HepG2 (cell line): ENCODE data around the gene NCOA7. TPM values are rescaled to one million over a fixed set of nuclear protein-coding genes. Genes with fewer than 3 reads are reported as not detected.
A peak's percentile ranks its signal among the peaks of the same experiment; 100 is the strongest.

Experiments used
- BORCS8-MEF2B ChIP-seq: sonication (generic); formaldehyde crosslinking; IDR thresholded peaks from 2 replicates; pipeline ENCODE4 v1.8.0; 2022; ENCODE audit warnings: mild to moderate bottlenecking, missing genetic modification reagents
- ELF4 ChIP-seq: sonication (generic); formaldehyde crosslinking; IDR thresholded peaks from 2 replicates; pipeline ENCODE4 v1.5.0; 2020; ENCODE audit warnings: missing genetic modification reagents, mild to moderate bottlenecking, moderate library complexity, borderline replicate concordance
- ERF ChIP-seq: IDR thresholded peaks from 2 replicates; pipeline ENCODE4 v1.6.1; 2018; ENCODE audit warnings: missing biosample characterization, missing genetic modification reagents
- MED13 ChIP-seq: sonication (generic); formaldehyde crosslinking; IDR thresholded peaks from 2 replicates; pipeline ENCODE4 v1.5.0; 2020; ENCODE audit warnings: missing genetic modification reagents
- RCOR2 ChIP-seq: IDR thresholded peaks from 2 replicates; pipeline ENCODE4 v1.6.1; 2016; ENCODE audit warnings: missing biosample characterization, missing genetic modification reagents
- ZNF264 ChIP-seq: sonication (generic); formaldehyde crosslinking; IDR thresholded peaks from 2 replicates; pipeline ENCODE4 v1.4.0; 2020; ENCODE audit warnings: missing genetic modification reagents
- ZNF800 ChIP-seq: sonication (generic); formaldehyde crosslinking; IDR thresholded peaks from 2 replicates; pipeline ENCODE4 v1.4.0; 2020; ENCODE audit warnings: missing genetic modification reagents
- polyA plus RNA-seq, 8 experiments: library from polyadenylated mRNA; depleted of rRNA in 3 of 8; stranded (reverse) in 7 of 8; unstranded in 1 of 8; fragments of >200 nt; fragmentation: Illumina TruSeq in 4 of 8; extraction: Trizol in 4 of 8; gene quantifications; 2 replicates each; pipeline versions ENCODE4 v1.2.1 to v1.2.3, GENCODE V29; 2011 to 2016; ENCODE audit warnings: low read depth in 4 of 8, missing spikeins in 1 of 8, mixed read lengths in 1 of 8; ENCODE audit not compliant: insufficient read depth in 1 of 8
- total RNA-seq, 5 experiments: library from RNA; depleted of rRNA; stranded (reverse); fragments of >200 nt; fragmentation: Illumina TruSeq; extraction: Trizol; gene quantifications; 2 replicates each; pipeline ENCODE4 v1.2.3, GENCODE V29; 2016; ENCODE audit warnings: low read depth in 1 of 5
- TF ChIP-seq, protein P1 (sequence below): sonication (generic); formaldehyde crosslinking; IDR thresholded peaks from 2 replicates; pipeline ENCODE4 v1.5.0; 2020; ENCODE audit warnings: missing genetic modification reagents, mild to moderate bottlenecking, borderline replicate concordance

NCOA7 gene
- total and polyA plus RNA-seq, 2 of the 13 experiments (the other 11 are each of a cell fraction or from before 2014, with no cell fraction given) = 13.6 to 20.8 TPM

- TF ChIP-seq ZNF800 (CRISPR knock-in tag) = 0 out of 2 replicates have a peak, but pooled peaks have one; percentile 48
- TF ChIP-seq, protein P1, sequence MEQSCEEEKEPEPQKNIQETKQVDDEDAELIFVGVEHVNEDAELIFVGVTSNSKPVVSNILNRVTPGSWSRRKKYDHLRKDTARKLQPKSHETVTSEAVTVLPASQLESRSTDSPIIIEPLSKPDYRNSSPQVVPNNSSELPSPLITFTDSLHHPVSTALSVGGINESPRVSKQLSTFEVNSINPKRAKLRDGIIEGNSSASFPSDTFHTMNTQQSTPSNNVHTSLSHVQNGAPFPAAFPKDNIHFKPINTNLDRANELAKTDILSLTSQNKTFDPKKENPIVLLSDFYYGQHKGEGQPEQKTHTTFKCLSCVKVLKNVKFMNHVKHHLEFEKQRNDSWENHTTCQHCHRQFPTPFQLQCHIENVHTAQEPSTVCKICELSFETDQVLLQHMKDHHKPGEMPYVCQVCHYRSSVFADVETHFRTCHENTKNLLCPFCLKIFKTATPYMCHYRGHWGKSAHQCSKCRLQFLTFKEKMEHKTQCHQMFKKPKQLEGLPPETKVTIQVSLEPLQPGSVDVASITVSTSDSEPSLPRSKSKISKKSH (CRISPR knock-in tag) = 0 out of 2 replicates have a peak, but pooled peaks have one; percentile 56
- peak; percentile 42; the same call in 1 of the 2 replicates for TF ChIP-seq BORCS8-MEF2B
- 0 out of 2 replicates have a peak, but pooled peaks have one; percentile 14 for TF ChIP-seq ZNF264 (CRISPR knock-in tag)
- TF ChIP-seq ERF (CRISPR knock-in tag) = peak; percentile 46; the same call in 1 of the 2 replicates
- 0 out of 2 replicates have a peak, but pooled peaks have one; percentile 6 for TF ChIP-seq MED13 (CRISPR knock-in tag)
- TF ChIP-seq ELF4 (CRISPR knock-in tag) = no peak; the same call in 1 of the 2 replicates
- TF ChIP-seq RCOR2 = peak; percentile 54; the same call in 1 of the 2 replicates
- TF ChIP-seq, all 625 proteins: peak for 123
Observed at GRCh38 chr6:125789576-125790357, 993 bp upstream of the NCOA7 start (continued).
